SK-N-SH treated with all-trans-retinoic acid at 6 μM for 48 hours (cell line): ENCODE results near the gene GRIP1.

Experiments used
- ATAC-seq: fragments of 200-7000 bp; cut with Tn5 transposase; 3 replicates; pipeline ENCODE4 v1.9.1; 2020; ENCODE audit warnings: mild to moderate bottlenecking, moderate library complexity
- ARNTL ChIP-seq: fragments of 450-650 bp; formaldehyde crosslinking; IDR thresholded peaks from 2 replicates; pipeline ENCODE4 v1.5.0; 2020; ENCODE audit warnings: low read depth, mild to moderate bottlenecking, moderate library complexity, borderline replicate concordance
- BACH2 ChIP-seq: fragments of 250-450 bp; sonication (Bioruptor Pico); IDR thresholded peaks from 2 replicates; pipeline ENCODE4 v1.9.0; 2021; ENCODE audit warnings: mild to moderate bottlenecking, borderline replicate concordance
- CREB5 ChIP-seq: fragments of 250-450 bp; sonication (Bioruptor Pico); IDR thresholded peaks from 2 replicates; pipeline ENCODE4 v1.5.1; 2020; ENCODE audit warnings: low read depth, mild to moderate bottlenecking, moderate library complexity
- CSDC2 ChIP-seq: fragments of 250-450 bp; sonication (Bioruptor Pico); IDR thresholded peaks from 2 replicates; pipeline ENCODE4 v1.5.0; 2020; ENCODE audit warnings: mild to moderate bottlenecking, moderate library complexity
- CSRNP3 ChIP-seq: fragments of 250-450 bp; sonication (Bioruptor Pico); IDR thresholded peaks from 2 replicates; pipeline ENCODE4 v1.5.1; 2021; ENCODE audit warnings: mild to moderate bottlenecking, moderate library complexity
- ESRRG ChIP-seq: fragments of 250-450 bp; sonication (Bioruptor Pico); IDR thresholded peaks from 2 replicates; pipeline ENCODE4 v1.6.1; 2021; ENCODE audit warnings: mild to moderate bottlenecking
- GLIS3 ChIP-seq: fragments of 250-450 bp; sonication (Bioruptor Pico); IDR thresholded peaks from 2 replicates; pipeline ENCODE4 v1.5.0; 2020; ENCODE audit warnings: mild to moderate bottlenecking, moderate library complexity
- ISL1 ChIP-seq: fragments of 250-450 bp; sonication (Bioruptor Pico); IDR thresholded peaks from 2 replicates; pipeline ENCODE4 v2.1.2; 2022; ENCODE audit warnings: mild to moderate bottlenecking, moderate library complexity
- OSR1 ChIP-seq: fragments of 250-450 bp; sonication (Bioruptor Pico); IDR thresholded peaks from 2 replicates; pipeline ENCODE4 v1.8.0; 2022; ENCODE audit warnings: moderate library complexity, mild to moderate bottlenecking, inconsistent platforms
- PATZ1 ChIP-seq: fragments of 250-450 bp; sonication (Bioruptor Pico); IDR thresholded peaks from 2 replicates; pipeline ENCODE4 v1.8.0; 2020; ENCODE audit warnings: mild to moderate bottlenecking, moderate library complexity, borderline replicate concordance
- POU6F1 ChIP-seq: fragments of 250-450 bp; sonication (Bioruptor Pico); IDR thresholded peaks from 2 replicates; pipeline ENCODE4 v1.8.0; 2021; ENCODE audit warnings: low read depth, mild to moderate bottlenecking, moderate library complexity, borderline replicate concordance
- PPARA ChIP-seq: fragments of 250-450 bp; sonication (Bioruptor Pico); IDR thresholded peaks from 2 replicates; pipeline ENCODE4 v1.5.0; 2020; ENCODE audit warnings: mild to moderate bottlenecking, borderline replicate concordance
- RARB ChIP-seq: fragments of 250-450 bp; sonication (Bioruptor Pico); IDR thresholded peaks from 2 replicates; pipeline ENCODE4 v1.8.0; 2021; ENCODE audit warnings: mild to moderate bottlenecking, moderate library complexity
- SNAI2 ChIP-seq: fragments of 250-450 bp; sonication (Bioruptor Pico); IDR thresholded peaks from 2 replicates; pipeline ENCODE4 v1.5.0; 2020; ENCODE audit warnings: mild to moderate bottlenecking, moderate library complexity
- TCF4 ChIP-seq: fragments of 250-450 bp; sonication (Bioruptor Pico); IDR thresholded peaks from 2 replicates; pipeline ENCODE4 v1.8.0; 2021; ENCODE audit warnings: mild to moderate bottlenecking, moderate library complexity, borderline replicate concordance
- TSHZ2 ChIP-seq: fragments of 250-450 bp; sonication (Bioruptor Pico); IDR thresholded peaks from 2 replicates; pipeline ENCODE4 v1.5.0; 2020; ENCODE audit warnings: mild to moderate bottlenecking, moderate library complexity
- ZC3H10 ChIP-seq: fragments of 250-450 bp; sonication (Bioruptor Pico); IDR thresholded peaks from 2 replicates; pipeline ENCODE4 v1.5.1; 2021; ENCODE audit warnings: mild to moderate bottlenecking, moderate library complexity
- ZFP3 ChIP-seq: fragments of 250-450 bp; sonication (Bioruptor Pico); IDR thresholded peaks from 2 replicates; pipeline ENCODE4 v1.5.0; 2020; ENCODE audit warnings: mild to moderate bottlenecking, moderate library complexity
- ZNF565 ChIP-seq: fragments of 450-650 bp; formaldehyde crosslinking; conservative IDR thresholded peaks from 2 replicates; pipeline ENCODE4 v1.5.0; 2020; ENCODE audit warnings: low read depth, mild to moderate bottlenecking, moderate library complexity
- ZNF70 ChIP-seq: fragments of 450-650 bp; formaldehyde crosslinking; IDR thresholded peaks from 2 replicates; pipeline ENCODE4 v1.5.0; 2020; ENCODE audit warnings: mild to moderate bottlenecking, moderate library complexity
- ZNF8 ChIP-seq: fragments of 450-650 bp; formaldehyde crosslinking; IDR thresholded peaks from 2 replicates; pipeline ENCODE4 v1.5.0; 2020; ENCODE audit warnings: mild to moderate bottlenecking, moderate library complexity

The GRIP1 gene

GRCh38 chr12:66351301-66351700 is 327.6 kb downstream of the GRIP1 start:
- no peak for TF ChIP-seq TCF4
- no peak for TF ChIP-seq OSR1 (CRISPR knock-in tag)
- TF ChIP-seq ZC3H10, result no peak
- TF ChIP-seq TSHZ2 (CRISPR knock-in tag), result no peak
- no peak for TF ChIP-seq SNAI2 (CRISPR knock-in tag)
- TF ChIP-seq, all 23 proteins: peak for 0
- no peak for ATAC-seq

GRCh38 chr12:66345956-66346355 is 332.9 kb downstream of the GRIP1 start:
- TF ChIP-seq ARNTL (CRISPR knock-in tag) (no peak), ESRRG (no peak), TSHZ2 (CRISPR knock-in tag) (no peak), CSDC2 (CRISPR knock-in tag) (no peak), SNAI2 (CRISPR knock-in tag) (no peak), BACH2 (no peak), ISL1 (CRISPR knock-in tag) (no peak), RARB (CRISPR knock-in tag) (no peak), GLIS3 (no peak), ZNF8 (no peak), OSR1 (CRISPR knock-in tag) (no peak), PPARA (CRISPR knock-in tag) (no peak), TCF4 (no peak), CSRNP3 (no peak), ZNF565 (no peak), CREB5 (CRISPR knock-in tag) (no peak), ZC3H10 (no peak), PATZ1 (CRISPR knock-in tag) (no peak)
- ATAC-seq, result no peak

GRCh38 chr12:66345212-66345611 is 333.7 kb downstream of the GRIP1 start:
- no peak for ATAC-seq
- TF ChIP-seq PPARA (CRISPR knock-in tag), result no peak
- no peak for TF ChIP-seq ZNF8
- TF ChIP-seq TCF4, result no peak
- TF ChIP-seq PATZ1 (CRISPR knock-in tag), result no peak
- no peak for TF ChIP-seq ZC3H10
- no peak for TF ChIP-seq POU6F1 (CRISPR knock-in tag)
- no peak for TF ChIP-seq CREB5 (CRISPR knock-in tag)
- TF ChIP-seq ZFP3 (CRISPR knock-in tag), result no peak
- TF ChIP-seq ESRRG, result no peak
- TF ChIP-seq ISL1 (CRISPR knock-in tag), result no peak
- TF ChIP-seq ZNF565, result no peak
- no peak for TF ChIP-seq SNAI2 (CRISPR knock-in tag)
- TF ChIP-seq ARNTL (CRISPR knock-in tag), result no peak
- TF ChIP-seq BACH2, result no peak
- no peak for TF ChIP-seq GLIS3
- no peak for TF ChIP-seq ZNF70 (CRISPR knock-in tag)
- TF ChIP-seq OSR1 (CRISPR knock-in tag), result no peak
